Panc1 (cell line): ENCODE data around the gene SCGB1D4.

ENCODE experiments used
- POLR2AphosphoS5 ChIP-seq: IDR thresholded peaks from 2 replicates; pipeline ENCODE4 v1.6.1; 2012; ENCODE audit warnings: mild to moderate bottlenecking, low read depth, low read length, moderate library complexity
- TCF7L2 ChIP-seq: IDR thresholded peaks from 2 replicates; pipeline ENCODE4 v1.6.1; 2011; ENCODE audit warnings: mild to moderate bottlenecking, low read depth, low read length, inconsistent platforms
- TF ChIP-seq, protein P1 (sequence below): fragments of 450-650 bp; IDR thresholded peaks from 2 replicates; pipeline ENCODE4 v1.5.1; 2017; ENCODE audit warnings: mild to moderate bottlenecking

DNA sequence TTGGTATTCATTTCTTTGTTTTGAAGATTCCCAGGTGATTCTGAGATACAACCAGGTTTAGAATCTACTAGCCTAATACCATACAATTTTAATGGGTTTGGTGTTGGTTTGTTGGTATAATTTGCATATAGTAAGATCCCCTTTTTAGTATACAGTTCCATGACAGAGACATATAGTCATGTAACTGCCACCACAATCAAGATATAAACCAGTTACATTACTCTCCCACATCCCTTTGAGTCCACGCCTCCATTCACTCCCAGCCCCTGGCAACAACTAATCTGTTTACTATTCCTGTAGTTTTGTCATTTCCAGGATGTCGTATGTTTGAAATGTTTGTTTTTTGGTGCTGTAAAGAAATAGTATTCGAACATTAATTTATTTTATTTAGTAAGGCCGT is 42.7 kb upstream of the SCGB1D4 start:
- TF ChIP-seq, protein P1, sequence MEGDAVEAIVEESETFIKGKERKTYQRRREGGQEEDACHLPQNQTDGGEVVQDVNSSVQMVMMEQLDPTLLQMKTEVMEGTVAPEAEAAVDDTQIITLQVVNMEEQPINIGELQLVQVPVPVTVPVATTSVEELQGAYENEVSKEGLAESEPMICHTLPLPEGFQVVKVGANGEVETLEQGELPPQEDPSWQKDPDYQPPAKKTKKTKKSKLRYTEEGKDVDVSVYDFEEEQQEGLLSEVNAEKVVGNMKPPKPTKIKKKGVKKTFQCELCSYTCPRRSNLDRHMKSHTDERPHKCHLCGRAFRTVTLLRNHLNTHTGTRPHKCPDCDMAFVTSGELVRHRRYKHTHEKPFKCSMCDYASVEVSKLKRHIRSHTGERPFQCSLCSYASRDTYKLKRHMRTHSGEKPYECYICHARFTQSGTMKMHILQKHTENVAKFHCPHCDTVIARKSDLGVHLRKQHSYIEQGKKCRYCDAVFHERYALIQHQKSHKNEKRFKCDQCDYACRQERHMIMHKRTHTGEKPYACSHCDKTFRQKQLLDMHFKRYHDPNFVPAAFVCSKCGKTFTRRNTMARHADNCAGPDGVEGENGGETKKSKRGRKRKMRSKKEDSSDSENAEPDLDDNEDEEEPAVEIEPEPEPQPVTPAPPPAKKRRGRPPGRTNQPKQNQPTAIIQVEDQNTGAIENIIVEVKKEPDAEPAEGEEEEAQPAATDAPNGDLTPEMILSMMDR, result no peak
- TF ChIP-seq POLR2AphosphoS5 (no peak), TCF7L2 (no peak)
